ENCODE data around the gene LDLRAD1. TPM values are rescaled to one million over a fixed set of nuclear protein-coding genes. Genes with fewer than 3 reads are reported as not detected.

Gene LDLRAD1
- total and polyA plus RNA-seq, 2 of the 13 experiments (the other 11 are each of a cell fraction or from before 2014, with no cell fraction given) = 2.5 to 14.0 TPM

GRCh38 chr1:53967409-53968124 is 50.4 kb downstream of the LDLRAD1 start:
- Histone ChIP-seq H3K27ac (ENCODE audit: extremely low read length, insufficient read depth, low read length) (peak overlapping the region; percentile 41), H4K20me1 (ENCODE audit: insufficient read depth, low read length) (no peaks in the 10 kb centered on the region), H3K27me3 (ENCODE audit: control insufficient read depth in 1 of 2, insufficient read depth in 2 of 2, low read length in 2 of 2) (no peaks in the 10 kb centered on the region), H3K9me3 (ENCODE audit: low read length) (no peaks in the 10 kb centered on the region), H3K4me3 (replicated peaks in 1 of 3; ENCODE audit: insufficient read depth in 1 of 3, low read depth in 2 of 3, low read length in 3 of 3) (no peak overlapping the region), H3K9ac (ENCODE audit: insufficient read depth, low read depth, low read length) (no peak overlapping the region), H3K79me2 (ENCODE audit: insufficient read depth, low read length) (no peaks in the 10 kb centered on the region), H3K4me2 (ENCODE audit: low read depth, low read length) (no peak overlapping the region), H2AFZ (ENCODE audit: low read length) (no peak overlapping the region), H3K4me1 (ENCODE audit: insufficient read depth, low read length) (peaks cover 31% of the 10 kb centered on the region), H3K36me3 (replicated peaks in 1 of 2; ENCODE audit: control insufficient read depth in 1 of 2, insufficient read depth in 2 of 2, low read length in 2 of 2) (peaks cover 15 to 27% of the 10 kb centered on the region in 2 experiments; a peak in 4 of 5 replicates)
- 74% methylated on average over 7 of the region's 7 CpGs for WGBS (ENCODE audit: low lambda C conversion rate)
- intact Hi-C loops (cut with micrococcal nuclease; ENCODE audit: unreplicated experiment) = no loop called here
- peak; percentile 71 for ATAC-seq
- ChIA-PET POLR2A (interaction anchor here (0.9 kb wide), 1 partner anchor 85 kb away, joined by 3 read pairs; the partner anchor contains the start of gene TMEM59), CTCF (ENCODE audit: low intra/inter-chr PET ratio, low total read pairs) (no interaction called here)
- peak; percentile 31 for DNase-seq (ENCODE audit: low spot score)
- FAIRE-seq = no peak
- no TSS peak for BruUV-seq (replicated peaks)
- in situ Hi-C loops (cut with HindIII; ENCODE audit: extremely low pct_ligation_motif_present, low pct_unique_long_range_greater_than_20kb) = no loop called here
- TF ChIP-seq, protein P1, sequence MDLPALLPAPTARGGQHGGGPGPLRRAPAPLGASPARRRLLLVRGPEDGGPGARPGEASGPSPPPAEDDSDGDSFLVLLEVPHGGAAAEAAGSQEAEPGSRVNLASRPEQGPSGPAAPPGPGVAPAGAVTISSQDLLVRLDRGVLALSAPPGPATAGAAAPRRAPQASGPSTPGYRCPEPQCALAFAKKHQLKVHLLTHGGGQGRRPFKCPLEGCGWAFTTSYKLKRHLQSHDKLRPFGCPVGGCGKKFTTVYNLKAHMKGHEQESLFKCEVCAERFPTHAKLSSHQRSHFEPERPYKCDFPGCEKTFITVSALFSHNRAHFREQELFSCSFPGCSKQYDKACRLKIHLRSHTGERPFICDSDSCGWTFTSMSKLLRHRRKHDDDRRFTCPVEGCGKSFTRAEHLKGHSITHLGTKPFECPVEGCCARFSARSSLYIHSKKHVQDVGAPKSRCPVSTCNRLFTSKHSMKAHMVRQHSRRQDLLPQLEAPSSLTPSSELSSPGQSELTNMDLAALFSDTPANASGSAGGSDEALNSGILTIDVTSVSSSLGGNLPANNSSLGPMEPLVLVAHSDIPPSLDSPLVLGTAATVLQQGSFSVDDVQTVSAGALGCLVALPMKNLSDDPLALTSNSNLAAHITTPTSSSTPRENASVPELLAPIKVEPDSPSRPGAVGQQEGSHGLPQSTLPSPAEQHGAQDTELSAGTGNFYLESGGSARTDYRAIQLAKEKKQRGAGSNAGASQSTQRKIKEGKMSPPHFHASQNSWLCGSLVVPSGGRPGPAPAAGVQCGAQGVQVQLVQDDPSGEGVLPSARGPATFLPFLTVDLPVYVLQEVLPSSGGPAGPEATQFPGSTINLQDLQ (CRISPR knock-in tag; IDR thresholded peaks at IDR 0.05) = no peak
- TF ChIP-seq, protein P2, sequence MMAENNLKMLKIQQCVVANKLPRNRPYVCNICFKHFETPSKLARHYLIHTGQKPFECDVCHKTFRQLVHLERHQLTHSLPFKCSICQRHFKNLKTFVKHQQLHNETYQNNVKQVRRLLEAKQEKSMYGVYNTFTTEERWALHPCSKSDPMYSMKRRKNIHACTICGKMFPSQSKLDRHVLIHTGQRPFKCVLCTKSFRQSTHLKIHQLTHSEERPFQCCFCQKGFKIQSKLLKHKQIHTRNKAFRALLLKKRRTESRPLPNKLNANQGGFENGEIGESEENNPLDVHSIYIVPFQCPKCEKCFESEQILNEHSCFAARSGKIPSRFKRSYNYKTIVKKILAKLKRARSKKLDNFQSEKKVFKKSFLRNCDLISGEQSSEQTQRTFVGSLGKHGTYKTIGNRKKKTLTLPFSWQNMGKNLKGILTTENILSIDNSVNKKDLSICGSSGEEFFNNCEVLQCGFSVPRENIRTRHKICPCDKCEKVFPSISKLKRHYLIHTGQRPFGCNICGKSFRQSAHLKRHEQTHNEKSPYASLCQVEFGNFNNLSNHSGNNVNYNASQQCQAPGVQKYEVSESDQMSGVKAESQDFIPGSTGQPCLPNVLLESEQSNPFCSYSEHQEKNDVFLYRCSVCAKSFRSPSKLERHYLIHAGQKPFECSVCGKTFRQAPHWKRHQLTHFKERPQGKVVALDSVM (CRISPR knock-in tag; IDR thresholded peaks at IDR 0.05) = no peak
- TF ChIP-seq GATAD2A (CRISPR knock-in tag; IDR thresholded peaks at IDR 0.05) = peak; percentile 36; the same call in 1 of the 2 replicates
- TF ChIP-seq SOX5 (CRISPR knock-in tag; IDR thresholded peaks at IDR 0.05; ENCODE audit: borderline replicate concordance) = 0 out of 2 replicates have a peak, but pooled peaks have one; percentile 5
- TF ChIP-seq ZNF816 (CRISPR knock-in tag; IDR thresholded peaks at IDR 0.05; ENCODE audit: borderline replicate concordance) = no peak
- TF ChIP-seq, protein P3, sequence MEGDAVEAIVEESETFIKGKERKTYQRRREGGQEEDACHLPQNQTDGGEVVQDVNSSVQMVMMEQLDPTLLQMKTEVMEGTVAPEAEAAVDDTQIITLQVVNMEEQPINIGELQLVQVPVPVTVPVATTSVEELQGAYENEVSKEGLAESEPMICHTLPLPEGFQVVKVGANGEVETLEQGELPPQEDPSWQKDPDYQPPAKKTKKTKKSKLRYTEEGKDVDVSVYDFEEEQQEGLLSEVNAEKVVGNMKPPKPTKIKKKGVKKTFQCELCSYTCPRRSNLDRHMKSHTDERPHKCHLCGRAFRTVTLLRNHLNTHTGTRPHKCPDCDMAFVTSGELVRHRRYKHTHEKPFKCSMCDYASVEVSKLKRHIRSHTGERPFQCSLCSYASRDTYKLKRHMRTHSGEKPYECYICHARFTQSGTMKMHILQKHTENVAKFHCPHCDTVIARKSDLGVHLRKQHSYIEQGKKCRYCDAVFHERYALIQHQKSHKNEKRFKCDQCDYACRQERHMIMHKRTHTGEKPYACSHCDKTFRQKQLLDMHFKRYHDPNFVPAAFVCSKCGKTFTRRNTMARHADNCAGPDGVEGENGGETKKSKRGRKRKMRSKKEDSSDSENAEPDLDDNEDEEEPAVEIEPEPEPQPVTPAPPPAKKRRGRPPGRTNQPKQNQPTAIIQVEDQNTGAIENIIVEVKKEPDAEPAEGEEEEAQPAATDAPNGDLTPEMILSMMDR (CRISPR knock-in tag; IDR thresholded peaks at IDR 0.05) = peak; percentile 28
- no peak for TF ChIP-seq ZNF883 (CRISPR knock-in tag; IDR thresholded peaks at IDR 0.05; ENCODE audit: not compliant biosample characterization)
- no peak for TF ChIP-seq ZBTB38 (CRISPR knock-in tag; IDR thresholded peaks at IDR 0.05)
- TF ChIP-seq FOXA3 (CRISPR knock-in tag; IDR thresholded peaks at IDR 0.05) = no peak
- no peak for TF ChIP-seq RXRA (CRISPR knock-in tag; IDR thresholded peaks at IDR 0.05)
- TF ChIP-seq KDM3A (CRISPR knock-in tag; IDR thresholded peaks at IDR 0.05; ENCODE audit: low read depth) = no peak
- no peak for TF ChIP-seq ZNF547 (CRISPR knock-in tag; IDR thresholded peaks at IDR 0.05)
- peak; percentile 81 for TF ChIP-seq ONECUT2 (CRISPR knock-in tag; IDR thresholded peaks at IDR 0.05)
- TF ChIP-seq, protein P4, sequence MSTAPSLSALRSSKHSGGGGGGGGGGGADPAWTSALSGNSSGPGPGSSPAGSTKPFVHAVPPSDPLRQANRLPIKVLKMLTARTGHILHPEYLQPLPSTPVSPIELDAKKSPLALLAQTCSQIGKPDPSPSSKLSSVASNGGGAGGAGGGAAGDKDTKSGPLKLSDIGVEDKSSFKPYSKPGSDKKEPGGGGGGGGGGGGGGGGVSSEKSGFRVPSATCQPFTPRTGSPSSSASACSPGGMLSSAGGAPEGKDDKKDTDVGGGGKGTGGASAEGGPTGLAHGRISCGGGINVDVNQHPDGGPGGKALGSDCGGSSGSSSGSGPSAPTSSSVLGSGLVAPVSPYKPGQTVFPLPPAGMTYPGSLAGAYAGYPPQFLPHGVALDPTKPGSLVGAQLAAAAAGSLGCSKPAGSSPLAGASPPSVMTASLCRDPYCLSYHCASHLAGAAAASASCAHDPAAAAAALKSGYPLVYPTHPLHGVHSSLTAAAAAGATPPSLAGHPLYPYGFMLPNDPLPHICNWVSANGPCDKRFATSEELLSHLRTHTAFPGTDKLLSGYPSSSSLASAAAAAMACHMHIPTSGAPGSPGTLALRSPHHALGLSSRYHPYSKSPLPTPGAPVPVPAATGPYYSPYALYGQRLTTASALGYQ (CRISPR knock-in tag; IDR thresholded peaks at IDR 0.05) = 0 out of 2 replicates have a peak, but pooled peaks have one; percentile 28
- TF ChIP-seq CREB1 (IDR thresholded peaks at IDR 0.05) = no peak
- TF ChIP-seq CREB1 (CRISPR knock-in tag; IDR thresholded peaks at IDR 0.05) = peak; percentile 29; the same call in 1 of the 2 replicates
- peak; percentile 64 for TF ChIP-seq NR2F6 (IDR thresholded peaks at IDR 0.05)
- TF ChIP-seq NR2F6 (CRISPR knock-in tag; IDR thresholded peaks at IDR 0.05) = 0 out of 2 replicates have a peak, but pooled peaks have one; percentile 7

Measured in HepG2 (cell line).